GM21360 (cell line): ENCODE data around the gene BFAR.
"Not testable (repeated sequence)": the region's sequence is repeated elsewhere in the genome, so short reads cannot be mapped to it uniquely, and the experiment has no call there.

Experiments used
- ATAC-seq: cut with Tn5 transposase; IDR thresholded peaks from one replicate; pipeline ENCODE4 v1.9.1; 2021; ENCODE audit warnings: mild to moderate bottlenecking, moderate library complexity; ENCODE audit not compliant: unreplicated experiment

The BFAR gene, protein sequence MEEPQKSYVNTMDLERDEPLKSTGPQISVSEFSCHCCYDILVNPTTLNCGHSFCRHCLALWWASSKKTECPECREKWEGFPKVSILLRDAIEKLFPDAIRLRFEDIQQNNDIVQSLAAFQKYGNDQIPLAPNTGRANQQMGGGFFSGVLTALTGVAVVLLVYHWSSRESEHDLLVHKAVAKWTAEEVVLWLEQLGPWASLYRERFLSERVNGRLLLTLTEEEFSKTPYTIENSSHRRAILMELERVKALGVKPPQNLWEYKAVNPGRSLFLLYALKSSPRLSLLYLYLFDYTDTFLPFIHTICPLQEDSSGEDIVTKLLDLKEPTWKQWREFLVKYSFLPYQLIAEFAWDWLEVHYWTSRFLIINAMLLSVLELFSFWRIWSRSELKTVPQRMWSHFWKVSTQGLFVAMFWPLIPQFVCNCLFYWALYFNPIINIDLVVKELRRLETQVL

GRCh38 chr16:14632693-14633569, at the start of gene BFAR:
TSS of gene BFAR (plus strand) at chr16:14632951. CDS start at chr16:14644347, 11,396 bp downstream.
- ATAC-seq: peak; percentile 70

- no peak for ATAC-seq
Measured at GRCh38 chr16:14585287-14585686, 47.5 kb upstream of the BFAR start.

DNA sequence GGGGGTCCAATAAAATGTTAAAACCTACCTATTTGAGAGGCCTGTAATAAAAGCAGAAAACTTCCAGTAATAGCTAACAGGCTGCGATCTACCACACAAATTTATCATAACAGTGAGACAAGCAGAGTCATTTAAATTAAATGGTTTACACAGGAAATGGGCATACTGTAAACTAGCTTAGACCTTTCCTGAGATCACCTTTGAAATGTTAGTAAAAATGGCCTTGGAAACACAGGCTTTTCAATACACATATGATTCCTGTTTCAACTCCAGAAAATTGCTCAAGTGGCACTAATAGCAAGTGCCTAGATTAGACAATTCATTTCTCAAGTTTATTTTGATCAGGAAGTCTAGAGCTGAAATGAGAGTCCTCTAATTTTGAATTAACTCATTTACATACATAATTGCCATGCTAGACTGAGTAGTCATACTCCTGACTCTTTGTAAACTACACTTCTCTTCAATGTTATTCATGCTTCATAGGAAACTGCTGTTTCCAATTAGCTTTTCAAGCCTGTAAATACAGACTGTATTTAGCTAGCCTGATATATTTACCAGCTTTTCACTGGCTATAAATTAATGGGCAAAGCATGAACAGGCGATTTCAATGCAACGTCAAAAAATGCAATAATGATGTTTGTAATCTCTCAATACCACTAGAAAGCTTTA, 46.0 kb upstream of the BFAR start:
- ATAC-seq: no peak

- ATAC-seq: no peak
Measured at GRCh38 chr16:14600164-14600563, 32.6 kb upstream of the BFAR start.

GRCh38 chr16:14602443-14602963, 30.2 kb upstream of the BFAR start:
- no peak for ATAC-seq

DNA sequence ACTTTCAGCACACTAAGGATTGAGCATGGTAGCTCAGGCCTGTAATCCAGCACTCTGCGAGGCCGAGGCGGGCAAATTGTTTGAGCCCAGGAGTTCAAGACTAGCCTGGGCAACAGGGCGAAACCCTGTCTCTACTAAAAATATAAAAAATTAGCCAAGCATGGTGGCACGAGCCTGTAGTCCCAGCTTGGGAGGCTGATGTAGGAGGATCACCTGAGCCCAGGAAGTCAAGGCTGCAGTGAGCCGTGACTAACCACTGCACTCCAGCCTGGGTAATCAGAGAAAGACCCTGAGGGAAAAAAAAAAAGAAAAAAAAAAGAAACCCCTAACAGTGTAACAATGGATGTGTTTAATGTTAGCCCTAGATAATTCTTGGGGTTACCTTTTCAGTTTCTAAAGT, 26.6 kb upstream of the BFAR start:
- ATAC-seq: no peak

DNA sequence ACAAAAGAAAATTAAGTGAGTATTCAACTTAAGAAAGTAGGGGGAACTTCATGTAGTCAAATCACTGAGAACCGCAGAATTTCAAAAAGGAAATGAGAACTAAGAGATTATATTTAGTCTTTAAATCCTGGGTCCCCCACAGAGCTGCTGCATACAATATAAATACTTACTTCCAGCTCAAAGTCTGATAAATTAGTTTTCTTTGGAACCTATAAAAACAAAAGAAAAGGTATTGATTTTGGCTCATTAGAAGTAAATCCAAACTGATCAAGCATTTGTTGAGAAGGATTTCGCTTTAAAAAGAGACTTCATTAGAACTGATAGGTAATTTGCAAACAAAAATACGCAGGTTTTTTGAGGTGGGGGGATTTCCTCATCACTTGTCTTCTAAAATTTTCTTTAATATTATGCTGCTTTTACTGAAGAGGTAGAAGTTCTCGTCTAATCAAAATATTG, 24.6 kb upstream of the BFAR start:
- no peak for ATAC-seq

GRCh38 chr16:14608604-14609003, 24.1 kb upstream of the BFAR start:
- no peak for ATAC-seq

DNA sequence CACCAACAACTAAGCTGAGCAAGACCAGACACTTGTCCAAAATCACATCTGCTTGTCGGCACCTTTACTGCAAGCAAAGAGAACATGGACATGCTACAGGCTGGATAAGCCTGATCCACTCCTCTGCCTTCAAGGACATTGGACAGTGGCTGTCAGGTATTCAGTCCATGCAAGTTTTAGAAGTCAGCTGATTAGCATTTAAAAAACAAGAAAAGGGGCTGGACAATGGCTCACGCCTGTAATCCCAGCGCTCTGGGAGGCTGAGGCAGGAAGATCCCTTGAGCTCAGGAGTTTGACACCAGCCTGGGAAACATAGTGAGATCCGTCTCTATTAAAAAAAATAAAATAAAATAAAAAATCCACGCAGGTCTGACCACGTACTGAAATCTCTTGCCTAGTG, 23.0 kb upstream of the BFAR start:
- ATAC-seq: no peak

GRCh38 chr16:14611660-14612059, 21.1 kb upstream of the BFAR start:
- ATAC-seq: no peak

DNA sequence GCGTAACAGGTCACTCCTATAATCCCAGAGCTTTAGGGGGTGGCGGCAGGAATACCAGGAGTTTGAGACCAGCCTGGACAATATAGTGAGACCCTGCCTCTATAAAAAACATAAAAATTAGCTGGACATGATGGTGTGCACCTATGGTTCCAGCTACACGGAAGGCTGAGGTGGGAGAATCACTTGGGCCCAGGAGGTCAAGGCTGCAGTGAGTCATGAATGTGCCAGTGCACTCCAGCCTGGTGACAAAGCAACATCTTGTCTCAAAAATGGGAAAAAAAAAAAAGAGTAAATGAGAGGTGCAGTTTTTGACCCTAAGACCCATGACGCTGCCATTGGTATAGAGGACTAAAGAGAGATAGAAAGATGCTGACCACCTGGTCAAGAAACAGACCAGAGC, 18.8 kb upstream of the BFAR start:
- no peak for ATAC-seq

- no peak for ATAC-seq
Measured at GRCh38 chr16:14616280-14616679, 16.5 kb upstream of the BFAR start.

- ATAC-seq: no peak
Measured at GRCh38 chr16:14618566-14618965, 14.2 kb upstream of the BFAR start.

GRCh38 chr16:14627078-14627477, 5.7 kb upstream of the BFAR start:
- ATAC-seq: no peak

- no peak for ATAC-seq
Measured at GRCh38 chr16:14628806-14629611, 3.7 kb upstream of the BFAR start.

DNA sequence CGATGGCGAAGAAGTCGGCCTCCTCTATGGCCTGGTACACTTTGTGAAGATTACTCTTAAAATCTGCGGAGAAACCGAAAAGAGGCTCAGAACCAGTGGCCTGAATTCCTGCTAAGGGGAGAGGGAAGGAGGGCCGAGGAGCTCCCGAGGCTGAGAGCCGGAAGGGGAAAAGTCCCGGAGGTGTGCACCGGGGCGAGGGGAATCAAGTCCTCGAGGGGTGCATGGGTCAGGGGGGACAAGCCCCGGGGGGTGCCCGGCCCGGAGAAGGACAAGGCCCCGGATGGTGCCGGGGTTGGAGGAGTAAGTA, 3.2 kb upstream of the BFAR start:
- no peak for ATAC-seq

GRCh38 chr16:14629919-14630619, 2.7 kb upstream of the BFAR start, which contains the start of gene PARN:
TSS of gene PARN (minus strand) at chr16:14630260. CDS start at chr16:14630125, 135 bp downstream.
- ATAC-seq: peak; percentile 48

DNA sequence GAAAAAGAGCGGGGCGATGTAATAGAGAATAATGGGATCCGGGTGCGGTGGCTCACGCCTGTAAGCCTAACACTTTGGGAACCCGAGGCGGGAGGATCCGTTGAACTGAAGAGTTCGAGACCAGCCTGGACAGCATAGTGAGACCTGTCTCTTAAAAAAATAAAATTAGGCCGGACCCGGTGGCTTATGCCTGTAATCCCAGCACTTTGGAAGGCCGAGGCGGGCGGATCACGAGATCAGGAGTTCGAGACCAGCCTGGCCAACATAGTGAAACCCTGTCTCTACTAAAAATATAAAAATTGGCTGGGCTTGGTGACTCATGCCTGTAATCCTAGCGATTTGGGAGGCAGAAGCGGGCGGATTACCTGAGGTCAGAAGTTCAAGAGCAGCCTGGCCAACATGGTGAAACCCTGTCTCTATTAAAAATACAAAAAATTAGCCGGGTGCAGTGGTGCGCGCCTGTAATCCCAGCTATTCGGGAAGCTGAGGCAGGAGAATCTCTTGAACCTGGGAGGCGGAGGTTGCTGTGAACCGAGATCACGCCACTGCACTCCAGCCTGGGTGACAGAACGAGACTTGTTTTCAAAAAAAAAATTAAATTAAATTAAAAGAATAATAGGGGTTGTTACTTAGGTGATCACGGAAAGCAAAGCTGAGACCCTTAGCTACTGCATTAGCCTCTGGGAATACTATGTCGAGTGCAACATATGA, 2.0 kb upstream of the BFAR start:
- ATAC-seq: not testable (repeated sequence)

- ATAC-seq: no peak
Measured at GRCh38 chr16:14634389-14634725, 1.6 kb downstream of the BFAR start.
